ENCODE results near the gene VAX1.

DNA sequence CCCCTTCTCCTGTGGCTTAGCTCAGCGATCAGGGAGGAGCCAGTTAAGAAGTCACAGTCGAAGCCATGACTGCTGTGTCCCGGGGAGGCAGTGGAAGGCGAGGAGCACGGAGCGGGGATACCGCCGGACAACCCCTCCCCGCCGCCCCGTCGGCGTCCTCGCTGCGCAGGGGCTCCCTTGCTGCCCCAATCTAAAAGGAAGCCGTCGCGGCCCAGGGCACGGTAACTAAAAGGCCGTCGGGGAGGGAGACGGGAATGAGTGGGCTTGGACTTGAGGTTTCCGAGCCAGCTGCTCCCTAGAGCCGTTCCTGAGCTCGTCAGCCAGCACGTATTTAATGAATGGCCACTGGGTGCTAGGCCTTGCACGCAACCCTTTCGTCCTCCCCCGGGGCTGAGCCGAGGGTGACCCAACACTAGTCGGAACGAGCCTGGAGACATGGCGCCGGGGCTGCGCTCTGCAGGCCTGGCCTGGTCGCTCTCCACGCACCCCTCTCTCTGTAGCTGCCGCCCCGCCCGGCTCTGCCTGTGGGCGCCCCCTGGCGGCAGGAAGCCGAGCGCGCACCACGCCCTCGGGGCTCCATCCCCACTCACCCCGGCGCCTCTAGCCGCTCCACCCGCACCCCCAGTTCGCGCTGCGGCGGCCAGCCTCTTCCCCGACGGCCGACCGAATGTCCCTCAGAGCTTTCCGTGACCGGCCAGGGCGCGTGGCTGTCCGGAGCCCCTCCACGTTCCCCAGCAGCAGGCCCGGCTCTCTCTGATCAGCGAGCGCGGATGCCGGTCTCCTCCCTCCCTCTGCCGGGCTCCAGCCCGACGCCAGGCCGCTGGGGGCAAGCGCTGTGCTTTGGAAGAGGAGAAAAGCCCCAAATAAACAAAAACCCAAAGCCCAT lies 30.0 kb upstream of the VAX1 start:
- TF ChIP-seq POLR2A (IDR thresholded peaks at IDR 0.05; ENCODE audit: low read length) (no peak), GATA1 (IDR thresholded peaks at IDR 0.05; ENCODE audit: low read depth, low read length) (no peak)
